Caco-2 (cell line): Measurements from ENCODE around the gene PITPNM3. TPM values are rescaled to one million over a fixed set of nuclear protein-coding genes. Genes with fewer than 3 reads are reported as not detected.

Experiments used
- BruUV-seq: library from RNA; stranded (reverse); fragments of 400-500 nt; replicated peaks from 2 replicates; lab custom pipeline; 2021; lab: Mats Ljungman, UMichigan
- CTCF ChIA-PET: fragments of 300-600 bp; sonication (Branson Sonifier 250); formaldehyde crosslinking; loops from one replicate; lab custom pipeline; 2022; ENCODE audit warnings: antibody characterized with exemption; lab: Charles Lee
- POLR2A ChIA-PET: fragments of 300-600 bp; sonication (Branson Sonifier 250); formaldehyde crosslinking; loops from one replicate; lab custom pipeline; 2022; ENCODE audit warnings: antibody characterized with exemption; lab: Charles Lee
- DNase-seq, 2 experiments: peaks; one replicate each; pipeline versions ENCODE4 v3.0.0 to v3.0.0-alpha.2; 2020 to 2022
- H3K27me3 ChIP-seq: replicated peaks from 2 replicates; pipeline ENCODE4 v1.6.0; 2011; ENCODE audit warnings: low read length; ENCODE audit not compliant: control insufficient read depth, insufficient read depth
- H3K36me3 ChIP-seq: 2 replicates; pipeline ENCODE4 v1.5.1; 2011; ENCODE audit warnings: low read length; ENCODE audit not compliant: control insufficient read depth, insufficient read depth
- H3K4me1 ChIP-seq: fragments of 250-450 bp; sonication (Bioruptor Pico); 2 replicates; pipeline ENCODE4 v1.5.1; 2020; ENCODE audit warnings: mild to moderate bottlenecking
- H3K4me3 ChIP-seq: 2 replicates; pipeline ENCODE4 v1.5.1; 2011; ENCODE audit warnings: low read depth, mild to moderate bottlenecking, control low read depth, low read length
- H3K9me3 ChIP-seq: fragments of 250-450 bp; sonication (Bioruptor Pico); 2 replicates; pipeline ENCODE4 v1.5.1; 2020; ENCODE audit warnings: mild to moderate bottlenecking, moderate library complexity
- H3K27ac Mint-ChIP-seq: one replicate; pipeline ENCODE4 v1.8.0; 2022; ENCODE audit warnings: mixed read lengths; ENCODE audit not compliant: unreplicated experiment
- H3K27me3 Mint-ChIP-seq: one replicate; pipeline ENCODE4 v1.8.0; 2022; ENCODE audit warnings: mixed read lengths; ENCODE audit not compliant: insufficient read depth, unreplicated experiment
- H3K36me3 Mint-ChIP-seq: one replicate; pipeline ENCODE4 v1.8.0; 2022; ENCODE audit warnings: mild to moderate bottlenecking, mixed read lengths; ENCODE audit not compliant: insufficient read depth, unreplicated experiment
- H3K4me1 Mint-ChIP-seq: one replicate; pipeline ENCODE4 v1.8.0; 2022; ENCODE audit warnings: low read depth, mixed read lengths; ENCODE audit not compliant: unreplicated experiment
- H3K4me3 Mint-ChIP-seq: one replicate; pipeline ENCODE4 v1.8.0; 2022; ENCODE audit warnings: mild to moderate bottlenecking, moderate library complexity, mixed read lengths; ENCODE audit not compliant: unreplicated experiment
- H3K9me3 Mint-ChIP-seq: one replicate; pipeline ENCODE4 v1.8.0; 2022; ENCODE audit warnings: mixed read lengths; ENCODE audit not compliant: unreplicated experiment
- CTCF ChIP-seq, 2 experiments: fragments of 200-600 bp in 1 of 2; IDR thresholded peaks; 1 replicate in 1 of 2; 2 replicates in 1 of 2; pipeline versions ENCODE4 v1.5.1 to v1.8.0; 2011 to 2022; ENCODE audit warnings: antibody characterized with exemption in 1 of 2, control low read depth in 1 of 2, inconsistent platforms in 1 of 2, low read depth in 1 of 2, low read length in 1 of 2, mild to moderate bottlenecking in 1 of 2, moderate library complexity in 1 of 2; ENCODE audit not compliant: insufficient read depth in 1 of 2, severe bottlenecking in 1 of 2, unreplicated experiment in 1 of 2
- intact Hi-C: fragments of 100-400 bp; cut with micrococcal nuclease; formaldehyde crosslinking; loops from one replicate; pipeline ENCODE4 v1.10.0; 2022; ENCODE audit not compliant: unreplicated experiment
- total RNA-seq: library from RNA; stranded (reverse); gene quantifications from 2 replicates; pipeline ENCODE4 v1.2.3, GENCODE V29; 2022

The PITPNM3 gene
- total RNA-seq, 1 experiment from 2014 or later: 0.50 TPM

DNA sequence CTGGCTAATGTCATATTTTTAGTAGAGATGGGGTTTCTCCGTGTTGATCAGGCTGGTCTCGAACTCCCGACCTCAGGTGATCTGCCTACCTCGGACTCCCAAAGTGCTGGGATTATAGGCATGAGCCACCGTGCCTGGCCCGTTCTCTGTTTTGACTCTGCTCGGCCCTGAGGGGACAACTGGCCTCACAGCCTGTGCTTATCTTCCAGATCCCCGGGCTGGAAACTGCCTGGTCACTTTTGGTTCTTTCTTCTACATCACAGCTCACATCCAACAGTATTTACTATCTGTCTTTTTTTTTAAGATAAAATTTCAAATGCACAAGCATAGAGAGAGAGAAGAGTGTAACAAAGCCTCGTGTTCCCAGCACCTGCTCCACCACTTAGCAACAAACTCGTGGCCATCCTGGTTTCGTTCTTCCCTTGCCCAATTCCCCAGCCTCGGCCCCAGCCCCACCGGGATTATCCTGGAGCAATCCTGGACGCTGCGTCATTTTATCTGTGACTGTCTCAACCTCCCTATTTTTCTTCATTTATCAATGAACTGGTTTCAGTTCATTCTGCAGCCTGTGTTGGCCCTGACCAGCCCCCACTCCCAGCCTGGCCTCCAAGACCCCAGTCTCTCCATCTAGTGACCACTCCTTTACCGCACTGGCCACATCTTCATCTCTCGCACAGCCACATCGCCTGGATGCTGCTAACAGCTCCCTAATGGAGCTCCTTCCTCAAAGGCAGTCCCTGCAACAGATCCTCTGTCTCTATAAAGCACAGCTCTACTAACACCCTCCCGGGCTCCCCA lies 91.0 kb downstream of the PITPNM3 start:
- H3K4me1 ChIP-seq: no peaks in the 10 kb centered on the region
- POLR2A ChIA-PET: no interaction called here
- H3K27ac Mint-ChIP-seq: no peak overlapping the region
- H3K4me3 ChIP-seq: no peak overlapping the region
- H3K36me3 Mint-ChIP-seq: no peaks in the 10 kb centered on the region
- no peaks in the 10 kb centered on the region for H3K36me3 ChIP-seq
- no peak for DNase-seq
- H3K27me3 Mint-ChIP-seq: peaks cover 10% of the 10 kb centered on the region
- H3K4me3 Mint-ChIP-seq: no peak overlapping the region
- intact Hi-C loops: no loop called here
- no peaks in the 10 kb centered on the region for H3K9me3 ChIP-seq
- CTCF ChIA-PET: no interaction called here
- no peaks in the 10 kb centered on the region for H3K4me1 Mint-ChIP-seq
- H3K27me3 ChIP-seq: no peaks in the 10 kb centered on the region
- BruUV-seq: no TSS peak
- H3K9me3 Mint-ChIP-seq: no peaks in the 10 kb centered on the region
- TF ChIP-seq CTCF (IDR thresholded peaks at IDR 0.05; ENCODE audit: insufficient read depth in 1 of 2, low read depth in 1 of 2, low read length in 1 of 2, severe bottlenecking in 1 of 2, unreplicated experiment in 1 of 2): no peak

DNA sequence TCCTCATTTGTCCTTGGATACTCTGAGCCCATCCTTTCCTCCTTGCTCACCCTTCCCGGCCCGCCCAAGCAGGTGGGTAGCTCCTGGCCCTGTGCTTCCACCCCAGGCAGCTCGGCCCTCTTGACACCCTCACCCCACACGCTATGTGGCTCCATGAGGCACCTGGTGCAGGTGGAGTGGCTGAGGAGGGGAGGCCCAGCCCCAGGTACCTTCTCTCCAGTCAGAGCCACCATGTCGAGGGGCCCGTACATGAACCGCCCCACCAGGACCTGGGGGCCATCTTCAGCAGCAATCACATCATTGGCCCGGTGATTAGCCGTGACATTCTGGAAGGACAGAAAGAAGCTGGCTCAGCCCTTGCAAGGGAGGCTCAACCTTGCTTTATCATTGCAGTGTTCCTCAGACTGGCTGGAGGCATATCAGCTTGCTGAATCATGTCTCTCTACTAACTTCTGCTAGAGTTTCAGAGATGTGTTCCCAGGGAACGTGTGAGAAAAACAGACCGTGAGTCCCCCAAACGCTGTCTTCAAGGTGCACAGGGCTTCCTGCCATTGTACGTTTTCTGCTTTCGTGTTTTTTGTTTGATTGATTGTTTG lies 91.8 kb downstream of the PITPNM3 start:
- H3K4me1 Mint-ChIP-seq: no peaks in the 10 kb centered on the region
- no peaks in the 10 kb centered on the region for H3K36me3 ChIP-seq
- no peaks in the 10 kb centered on the region for H3K27me3 ChIP-seq
- POLR2A ChIA-PET: no interaction called here
- no TSS peak for BruUV-seq
- peaks cover 10% of the 10 kb centered on the region for H3K27me3 Mint-ChIP-seq
- H3K9me3 Mint-ChIP-seq: no peaks in the 10 kb centered on the region
- CTCF ChIA-PET: no interaction called here
- no peak for DNase-seq
- no peak for TF ChIP-seq CTCF (IDR thresholded peaks at IDR 0.05; ENCODE audit: insufficient read depth in 1 of 2, low read depth in 1 of 2, low read length in 1 of 2, severe bottlenecking in 1 of 2, unreplicated experiment in 1 of 2)
- H3K4me3 ChIP-seq: no peak overlapping the region
- H3K4me3 Mint-ChIP-seq: no peak overlapping the region
- intact Hi-C loops: no loop called here
- no peaks in the 10 kb centered on the region for H3K4me1 ChIP-seq
- H3K36me3 Mint-ChIP-seq: no peaks in the 10 kb centered on the region
- no peak overlapping the region for H3K27ac Mint-ChIP-seq
- H3K9me3 ChIP-seq: no peaks in the 10 kb centered on the region

DNA sequence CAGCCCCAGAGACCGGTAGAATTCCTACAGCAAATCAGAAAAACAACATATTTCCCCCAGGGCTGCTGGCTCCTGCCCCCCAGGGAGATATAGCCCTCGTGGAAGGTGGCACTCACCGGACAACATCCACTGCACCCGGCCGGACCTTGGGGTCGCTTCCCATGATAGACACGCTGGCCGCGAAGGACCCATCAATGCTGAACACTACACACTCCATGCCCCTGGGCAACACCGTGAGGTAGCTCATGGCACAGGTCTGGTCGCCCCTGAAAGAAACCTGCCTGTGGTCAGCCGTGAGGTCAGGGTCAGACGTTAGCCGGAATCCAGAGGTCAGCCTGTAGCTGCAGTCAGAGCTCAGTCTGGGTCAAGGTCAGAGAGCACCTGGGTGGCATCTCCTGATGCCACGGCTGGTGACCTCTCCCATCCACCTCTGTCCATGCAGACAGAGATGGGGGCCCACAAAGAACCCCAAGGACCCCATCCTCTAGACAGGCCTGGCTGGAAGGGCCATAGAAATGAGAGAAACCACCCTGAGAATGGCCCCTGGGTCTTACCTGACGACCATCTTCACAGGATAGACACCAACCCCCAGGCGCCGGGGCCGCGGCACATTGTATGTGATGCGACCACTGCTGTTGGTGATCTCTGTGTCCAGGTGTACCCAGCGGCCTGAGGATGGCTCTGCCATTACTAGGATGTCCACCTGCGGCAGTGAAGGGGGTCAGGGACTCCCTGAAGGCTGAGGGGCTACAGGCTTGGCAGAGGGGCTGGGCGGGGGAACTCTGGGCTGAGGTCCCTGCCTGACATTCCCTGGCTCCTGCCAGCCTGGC lies 92.5 kb downstream of the PITPNM3 start:
- CTCF ChIA-PET: no interaction called here
- intact Hi-C loops: no loop called here
- H3K4me3 Mint-ChIP-seq: no peak overlapping the region
- TF ChIP-seq CTCF (IDR thresholded peaks at IDR 0.05; ENCODE audit: insufficient read depth in 1 of 2, low read depth in 1 of 2, low read length in 1 of 2, severe bottlenecking in 1 of 2, unreplicated experiment in 1 of 2): no peak
- H3K36me3 Mint-ChIP-seq: no peaks in the 10 kb centered on the region
- POLR2A ChIA-PET: no interaction called here
- H3K36me3 ChIP-seq: no peaks in the 10 kb centered on the region
- no peak overlapping the region for H3K27ac Mint-ChIP-seq
- no peak overlapping the region for H3K4me3 ChIP-seq
- no peaks in the 10 kb centered on the region for H3K4me1 Mint-ChIP-seq
- DNase-seq: no peak
- H3K9me3 Mint-ChIP-seq: no peaks in the 10 kb centered on the region
- H3K27me3 Mint-ChIP-seq: peaks cover 10% of the 10 kb centered on the region
- BruUV-seq: no TSS peak
- no peaks in the 10 kb centered on the region for H3K4me1 ChIP-seq
- H3K9me3 ChIP-seq: no peaks in the 10 kb centered on the region
- H3K27me3 ChIP-seq: no peaks in the 10 kb centered on the region
